ENCODE results near the gene EGLN1. TPM values are rescaled to one million over a fixed set of nuclear protein-coding genes. Genes with fewer than 3 reads are reported as not detected.

Gene EGLN1
- total RNA-seq, 1 experiment from 2014 or later: 29.0 TPM

GRCh38 chr1:231419738-231420298, 2.3 kb downstream of the EGLN1 start:
- DNase-seq (ENCODE audit: low read depth, low spot score) (no peak), ATAC-seq (no peak)
- CTCF ChIA-PET: no interaction called here
- Histone ChIP-seq H3K27me3 (ENCODE audit: control insufficient read depth, insufficient read depth, low read length) (no peaks in the 10 kb centered on the region), H3K4me1 (ENCODE audit: control insufficient read depth, insufficient read depth, low read length) (peaks cover 35% of the 10 kb centered on the region), H3K9me3 (ENCODE audit: control insufficient read depth, insufficient read depth, low read depth, low read length) (no peaks in the 10 kb centered on the region), H3K36me3 (ENCODE audit: control insufficient read depth, insufficient read depth, low read length) (peaks cover 4% of the 10 kb centered on the region; the same call in 1 of the 2 replicates), H3K4me3 (ENCODE audit: low read depth in 2 of 2, low read length in 2 of 2) (peak overlapping the region; percentile 65 to 72), H3K27ac (ENCODE audit: low read length) (peak overlapping the region; percentile 81)
- intact Hi-C loops (cut with micrococcal nuclease; ENCODE audit: unreplicated experiment): loop anchor here (5.0 kb wide), 1 partner anchor 63 kb away; no protein-coding TSS in a partner anchor
- BruUV-seq (replicated peaks): no TSS peak
- POLR2A ChIA-PET: no interaction called here
- TF ChIP-seq CTCF (IDR thresholded peaks at IDR 0.05): no peak
- TF ChIP-seq, protein P1, sequence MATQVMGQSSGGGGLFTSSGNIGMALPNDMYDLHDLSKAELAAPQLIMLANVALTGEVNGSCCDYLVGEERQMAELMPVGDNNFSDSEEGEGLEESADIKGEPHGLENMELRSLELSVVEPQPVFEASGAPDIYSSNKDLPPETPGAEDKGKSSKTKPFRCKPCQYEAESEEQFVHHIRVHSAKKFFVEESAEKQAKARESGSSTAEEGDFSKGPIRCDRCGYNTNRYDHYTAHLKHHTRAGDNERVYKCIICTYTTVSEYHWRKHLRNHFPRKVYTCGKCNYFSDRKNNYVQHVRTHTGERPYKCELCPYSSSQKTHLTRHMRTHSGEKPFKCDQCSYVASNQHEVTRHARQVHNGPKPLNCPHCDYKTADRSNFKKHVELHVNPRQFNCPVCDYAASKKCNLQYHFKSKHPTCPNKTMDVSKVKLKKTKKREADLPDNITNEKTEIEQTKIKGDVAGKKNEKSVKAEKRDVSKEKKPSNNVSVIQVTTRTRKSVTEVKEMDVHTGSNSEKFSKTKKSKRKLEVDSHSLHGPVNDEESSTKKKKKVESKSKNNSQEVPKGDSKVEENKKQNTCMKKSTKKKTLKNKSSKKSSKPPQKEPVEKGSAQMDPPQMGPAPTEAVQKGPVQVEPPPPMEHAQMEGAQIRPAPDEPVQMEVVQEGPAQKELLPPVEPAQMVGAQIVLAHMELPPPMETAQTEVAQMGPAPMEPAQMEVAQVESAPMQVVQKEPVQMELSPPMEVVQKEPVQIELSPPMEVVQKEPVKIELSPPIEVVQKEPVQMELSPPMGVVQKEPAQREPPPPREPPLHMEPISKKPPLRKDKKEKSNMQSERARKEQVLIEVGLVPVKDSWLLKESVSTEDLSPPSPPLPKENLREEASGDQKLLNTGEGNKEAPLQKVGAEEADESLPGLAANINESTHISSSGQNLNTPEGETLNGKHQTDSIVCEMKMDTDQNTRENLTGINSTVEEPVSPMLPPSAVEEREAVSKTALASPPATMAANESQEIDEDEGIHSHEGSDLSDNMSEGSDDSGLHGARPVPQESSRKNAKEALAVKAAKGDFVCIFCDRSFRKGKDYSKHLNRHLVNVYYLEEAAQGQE (IDR thresholded peaks at IDR 0.05; ENCODE audit: insufficient read depth in 1 of 2, low read depth in 2 of 2, low read length in 1 of 2): no peak
- no peak for TF ChIP-seq POLR2AphosphoS5 (IDR thresholded peaks at IDR 0.05; ENCODE audit: low read depth, low read length)
- no peak for TF ChIP-seq TCF7L2 (IDR thresholded peaks at IDR 0.05; ENCODE audit: low read depth, low read length)
- TF ChIP-seq SIN3A (IDR thresholded peaks at IDR 0.05; ENCODE audit: borderline replicate concordance, insufficient read depth, low read depth, low read length): no peak
- in situ Hi-C loops (cut with HindIII; ENCODE audit: low pct_unique_long_range_greater_than_20kb, low sequenced_read_pairs): no loop called here

DNA sequence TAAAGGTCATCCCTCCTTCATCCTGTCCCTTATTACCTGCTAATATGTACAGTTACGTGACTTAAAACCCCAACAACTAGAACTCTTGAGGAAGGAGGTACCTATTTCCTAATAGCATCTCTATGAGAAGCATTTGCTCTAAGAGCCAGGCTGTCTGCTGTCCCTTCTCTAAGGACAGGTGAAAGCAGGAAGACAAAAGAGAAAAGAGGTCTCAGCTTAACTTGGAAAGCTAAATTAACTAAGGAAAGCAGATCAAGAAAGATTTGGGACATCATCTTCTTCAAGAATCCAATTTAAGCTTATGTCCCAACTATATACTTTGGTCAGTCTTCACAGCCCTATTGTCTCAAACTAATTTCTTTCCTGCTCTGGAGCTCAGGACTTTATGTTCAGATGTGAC, 2.9 kb downstream of the EGLN1 start:
- peaks cover 33% of the 10 kb centered on the region for H3K4me1 ChIP-seq (ENCODE audit: control insufficient read depth, insufficient read depth, low read length)
- in situ Hi-C loops (cut with HindIII; ENCODE audit: low pct_unique_long_range_greater_than_20kb, low sequenced_read_pairs) (no loop called here), intact Hi-C loops (cut with micrococcal nuclease; ENCODE audit: unreplicated experiment) (loop anchor here (5.0 kb wide), 1 partner anchor 62 kb away; no protein-coding TSS in a partner anchor)
- H3K4me3 ChIP-seq (ENCODE audit: low read depth in 2 of 2, low read length in 2 of 2): peak overlapping the region; percentile 65 to 72
- no TSS peak for BruUV-seq (replicated peaks)
- TF ChIP-seq POLR2AphosphoS5 (IDR thresholded peaks at IDR 0.05; ENCODE audit: low read depth, low read length): no peak
- TF ChIP-seq SIN3A (IDR thresholded peaks at IDR 0.05; ENCODE audit: borderline replicate concordance, insufficient read depth, low read depth, low read length): no peak
- TF ChIP-seq, protein P1 (IDR thresholded peaks at IDR 0.05; ENCODE audit: insufficient read depth in 1 of 2, low read depth in 2 of 2, low read length in 1 of 2): no peak
- TF ChIP-seq TCF7L2 (IDR thresholded peaks at IDR 0.05; ENCODE audit: low read depth, low read length): no peak
- no peak for TF ChIP-seq CTCF (IDR thresholded peaks at IDR 0.05)
- no peaks in the 10 kb centered on the region for H3K9me3 ChIP-seq (ENCODE audit: control insufficient read depth, insufficient read depth, low read depth, low read length)
- DNase-seq (ENCODE audit: low read depth, low spot score) (no peak), ATAC-seq (no peak)
- ChIA-PET POLR2A (no interaction called here), CTCF (no interaction called here)
- H3K36me3 ChIP-seq (ENCODE audit: control insufficient read depth, insufficient read depth, low read length): peaks cover 4% of the 10 kb centered on the region; the same call in 1 of the 2 replicates
- no peaks in the 10 kb centered on the region for H3K27me3 ChIP-seq (ENCODE audit: control insufficient read depth, insufficient read depth, low read length)
- peak overlapping the region; percentile 8; the same call in 1 of the 2 replicates for H3K27ac ChIP-seq (ENCODE audit: low read length)
